Suppressor macrophage treated with lipopolysaccharide for 1 hour (primary cell): ENCODE measurements around the gene TNS3.

Experiments
- DNase-seq, 3 donors: peaks; one replicate each; pipeline ENCODE4 v3.0.0-alpha.2; 2020 to 2022

Gene TNS3

DNA sequence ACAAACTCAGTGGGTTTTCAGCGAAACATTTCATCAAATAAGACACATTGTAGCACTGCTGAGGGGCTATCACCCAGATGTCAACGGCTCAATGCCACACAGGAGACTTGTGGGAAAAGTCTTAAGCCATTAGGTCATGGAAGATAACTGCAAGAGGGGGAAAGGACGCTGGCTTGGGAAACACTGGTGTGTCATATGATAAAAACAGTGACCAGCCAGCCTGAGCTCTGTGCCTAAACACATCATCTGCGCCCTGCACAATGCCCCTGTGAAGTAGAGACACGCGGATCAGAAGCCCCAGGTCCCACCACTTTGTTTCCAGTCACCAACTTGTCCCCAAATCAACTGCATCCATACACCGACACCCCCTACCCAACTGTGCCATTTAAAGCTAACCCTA lies 116.7 kb downstream of the TNS3 start:
- peak in 1 of 3 donors; percentile 52 for DNase-seq

- no peak for DNase-seq
Measured at GRCh38 chr7:47464266-47464665, 117.6 kb downstream of the TNS3 start.

DNA sequence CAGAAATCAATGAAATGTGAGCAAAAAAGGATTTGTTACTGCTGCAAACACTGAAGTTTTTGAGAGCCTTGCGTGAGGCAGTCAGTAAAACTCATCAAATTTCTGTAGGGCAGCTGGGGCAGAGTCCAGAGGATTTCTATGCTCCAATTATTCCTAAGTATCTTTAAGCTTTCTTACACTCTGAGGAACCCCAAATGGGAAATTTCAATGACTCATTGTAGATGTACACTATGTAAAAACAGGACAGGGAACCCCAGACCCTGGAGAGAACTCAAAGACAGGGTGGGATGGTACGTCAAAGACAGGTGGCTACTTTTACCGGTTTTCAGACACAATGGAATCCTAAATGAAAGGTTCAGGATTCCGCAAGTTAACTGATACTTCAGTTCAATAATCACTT lies 120.2 kb downstream of the TNS3 start:
- DNase-seq: peak; percentile 33 to 58 (median 54)

DNA sequence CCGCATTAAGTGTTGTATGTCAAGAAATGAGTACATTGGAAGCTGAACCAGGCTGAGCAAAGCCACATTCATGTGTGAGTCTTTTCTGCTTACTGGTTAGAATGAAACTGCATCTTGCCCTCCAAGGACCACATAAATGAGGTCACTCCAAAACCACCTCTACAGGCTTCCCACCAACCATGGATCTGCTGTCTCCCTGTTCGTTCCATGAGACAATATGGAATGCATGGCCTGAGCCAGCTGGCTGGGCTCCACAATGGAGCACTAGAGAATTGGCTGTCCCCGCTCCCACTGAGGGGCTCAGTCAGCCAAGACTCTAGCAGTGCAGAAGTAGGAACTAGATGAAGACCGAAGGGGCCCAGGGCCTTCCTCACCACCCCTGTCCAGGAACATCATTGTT lies 120.8 kb downstream of the TNS3 start:
- no peak for DNase-seq

GRCh38 chr7:47460251-47460989 lies 121.5 kb downstream of the TNS3 start:
- no peak for DNase-seq

DNA sequence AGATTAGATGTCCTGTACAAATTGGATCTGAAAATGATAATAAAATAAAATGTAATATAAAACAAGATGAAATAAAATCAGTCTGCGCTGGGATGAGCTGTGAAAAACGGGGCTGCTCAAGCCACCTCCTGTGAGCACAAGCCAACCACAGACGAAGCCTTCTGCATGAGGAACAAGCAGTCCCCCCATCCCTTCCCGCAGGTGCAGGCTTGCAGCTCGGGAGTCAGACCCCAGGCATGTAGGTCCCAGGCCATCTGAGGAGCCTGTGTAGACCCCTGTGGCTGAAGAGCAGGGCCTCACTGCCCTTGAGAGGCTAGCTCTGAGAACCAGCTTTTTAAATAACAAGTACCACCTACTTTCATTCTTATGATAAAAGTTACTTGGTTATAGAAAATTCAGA lies 123.4 kb downstream of the TNS3 start:
- DNase-seq: no peak

DNA sequence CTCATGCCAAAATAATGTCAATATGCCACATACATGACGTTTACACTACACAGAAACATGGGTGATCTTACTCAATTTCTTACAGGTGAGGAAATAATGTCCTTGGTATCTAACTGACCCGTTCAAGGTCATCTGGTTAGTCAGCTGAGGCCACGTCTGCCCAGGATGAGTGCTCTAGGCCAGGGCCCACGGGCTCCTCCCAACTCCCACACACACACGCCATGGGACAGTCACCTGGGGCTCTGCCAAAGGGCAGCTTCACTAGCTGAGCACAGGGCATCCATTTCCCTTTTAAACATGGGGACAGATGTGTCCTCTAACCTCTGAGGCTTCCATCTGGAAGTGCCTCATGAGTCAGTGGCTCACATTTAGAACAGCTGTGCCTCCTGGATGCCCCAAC lies 123.9 kb downstream of the TNS3 start:
- peak; percentile 55 to 76 (median 72) for DNase-seq

DNA sequence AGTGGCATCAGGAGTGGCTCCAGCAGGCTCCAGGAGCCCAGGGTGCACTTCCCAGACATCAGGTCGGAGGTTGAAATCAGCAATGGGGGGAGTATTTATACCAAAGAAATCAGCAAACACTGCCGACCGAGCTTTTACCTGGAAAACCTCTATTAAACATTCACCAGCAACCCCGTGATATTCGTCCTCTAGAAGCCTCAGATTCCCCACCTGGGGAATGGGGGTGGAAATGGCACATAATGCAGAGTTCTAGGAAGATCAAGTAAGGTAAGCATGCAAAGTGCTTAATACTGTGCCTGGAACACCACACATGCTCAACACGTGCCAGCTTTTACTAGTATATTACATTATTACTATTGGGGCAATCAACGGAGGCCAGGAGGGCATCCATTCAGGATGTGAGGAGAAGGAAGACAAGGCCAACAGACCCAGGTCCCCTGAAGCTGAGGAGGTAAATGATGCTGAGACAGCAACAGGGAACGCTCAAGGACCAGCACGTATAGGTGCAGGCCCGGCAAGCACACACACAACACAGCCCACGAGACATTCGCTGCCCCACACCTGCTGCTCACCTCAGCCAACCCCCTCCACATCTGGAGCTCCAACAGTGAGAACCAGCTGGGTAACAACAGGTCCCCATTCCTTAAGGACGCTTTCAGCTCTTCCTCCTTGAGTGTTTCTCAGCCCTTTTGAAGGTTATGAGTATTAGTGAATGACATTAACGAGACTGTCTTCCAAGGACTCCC lies 125.5 kb downstream of the TNS3 start:
- no peak for DNase-seq

DNA sequence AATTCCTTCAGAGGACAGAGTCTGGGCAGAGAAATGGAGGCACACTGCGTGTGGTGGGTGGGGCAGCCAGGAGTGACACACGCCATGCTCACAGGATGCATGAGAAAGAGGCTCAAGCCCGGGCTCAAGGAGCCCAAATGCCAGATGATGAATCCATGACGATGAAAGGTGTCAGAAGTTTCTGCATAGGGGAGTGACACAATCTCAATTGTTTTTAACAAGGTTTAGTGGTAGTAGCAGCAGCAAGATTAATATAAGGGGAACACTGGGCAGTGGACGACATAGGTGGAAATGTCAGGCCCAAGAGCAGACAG lies 126.1 kb downstream of the TNS3 start:
- DNase-seq: no peak

DNA sequence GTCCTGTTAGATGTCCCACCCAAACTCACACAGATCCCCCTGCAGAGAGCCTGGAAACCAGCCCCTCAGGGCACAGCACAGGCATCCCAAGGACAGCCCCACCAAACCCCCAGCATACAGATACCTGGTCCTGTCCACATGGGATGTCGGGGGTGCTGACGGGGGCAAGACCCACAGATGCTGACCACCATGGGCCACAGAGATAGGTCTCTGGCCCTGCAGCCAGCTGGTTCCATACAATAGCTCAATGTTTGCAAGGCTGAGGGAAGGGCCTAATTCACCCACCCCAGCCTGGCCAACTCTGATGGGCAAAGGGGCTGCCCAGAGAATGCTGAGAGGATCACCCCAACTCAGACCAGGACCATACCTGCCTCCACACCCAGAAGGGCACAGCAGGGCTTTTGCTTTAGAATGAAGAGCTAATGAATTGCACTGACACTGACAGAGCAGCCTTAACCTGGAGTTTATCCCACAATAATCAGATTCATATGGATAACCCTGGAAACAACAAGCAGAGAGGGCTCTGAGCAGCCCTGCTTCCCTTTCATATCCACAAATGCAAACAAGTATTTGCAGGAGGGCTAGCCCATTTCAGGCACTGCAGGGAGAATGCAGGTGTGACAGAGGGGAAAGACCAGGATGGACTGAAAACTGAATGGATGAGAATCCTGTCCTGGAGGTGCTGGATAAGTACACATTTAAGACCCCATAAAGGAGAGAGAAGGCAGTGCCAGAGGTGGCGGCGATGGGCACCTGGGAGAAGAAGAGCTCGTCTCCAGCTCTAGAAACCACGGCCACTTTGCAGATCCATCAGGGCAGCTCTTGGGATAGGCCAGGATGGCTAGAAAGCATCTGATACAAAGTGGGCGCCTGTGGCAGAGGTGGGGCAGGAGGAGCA lies 126.7 kb downstream of the TNS3 start:
- no peak for DNase-seq

- DNase-seq: peak in 1 of 3 donors; percentile 18
Measured at GRCh38 chr7:47454069-47454973, 127.6 kb downstream of the TNS3 start.

DNA sequence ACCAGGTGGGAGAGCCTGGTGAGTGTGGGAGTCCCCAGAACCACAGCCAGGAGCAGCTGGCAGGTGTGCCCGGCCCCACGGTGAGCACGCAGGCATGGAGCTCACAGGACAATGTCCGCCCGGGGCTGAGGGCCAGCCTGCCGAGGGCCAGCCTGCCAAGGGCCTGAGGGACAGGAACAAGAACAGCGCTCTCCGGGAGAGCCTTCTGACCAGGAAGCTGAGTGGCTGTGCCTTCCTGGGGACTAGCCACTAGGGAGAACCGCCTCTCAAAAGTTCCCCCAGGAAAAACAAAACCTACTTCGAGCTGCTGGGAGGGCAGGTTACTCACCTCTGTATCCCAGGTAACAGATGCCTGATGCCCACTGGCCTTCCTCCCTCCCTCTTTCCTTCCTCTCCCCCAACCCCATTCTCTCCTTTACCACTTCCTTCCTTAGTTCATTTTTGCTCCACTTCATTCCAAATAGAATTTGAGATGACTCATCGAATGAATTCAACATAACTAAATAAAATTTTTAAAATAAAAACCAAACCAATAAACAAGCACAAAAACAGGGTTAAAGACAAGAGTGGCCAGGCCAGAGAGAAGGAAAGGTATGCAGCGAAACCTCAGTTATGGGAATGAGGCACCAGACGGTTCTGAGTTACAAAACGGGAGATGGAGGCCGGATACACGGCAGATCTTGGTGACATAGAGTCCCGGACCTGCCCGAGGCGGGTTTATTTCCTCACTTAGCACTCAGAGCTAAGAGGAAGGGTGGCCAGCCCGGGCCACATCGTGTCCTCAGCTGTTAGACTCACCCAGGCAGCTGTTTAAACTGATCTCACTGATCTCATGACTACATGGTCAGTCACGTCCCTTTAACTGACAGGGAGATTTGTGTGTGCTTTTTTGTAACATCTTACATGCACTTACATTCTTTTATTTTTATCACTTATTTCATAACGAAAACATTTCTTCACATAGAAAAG lies 128.5 kb downstream of the TNS3 start:
- DNase-seq: peak; percentile 96 to 97 (median 96)

- peak in 1 of 3 donors; percentile 25 for DNase-seq
Measured at GRCh38 chr7:47452715-47453092, 129.2 kb downstream of the TNS3 start.

DNA sequence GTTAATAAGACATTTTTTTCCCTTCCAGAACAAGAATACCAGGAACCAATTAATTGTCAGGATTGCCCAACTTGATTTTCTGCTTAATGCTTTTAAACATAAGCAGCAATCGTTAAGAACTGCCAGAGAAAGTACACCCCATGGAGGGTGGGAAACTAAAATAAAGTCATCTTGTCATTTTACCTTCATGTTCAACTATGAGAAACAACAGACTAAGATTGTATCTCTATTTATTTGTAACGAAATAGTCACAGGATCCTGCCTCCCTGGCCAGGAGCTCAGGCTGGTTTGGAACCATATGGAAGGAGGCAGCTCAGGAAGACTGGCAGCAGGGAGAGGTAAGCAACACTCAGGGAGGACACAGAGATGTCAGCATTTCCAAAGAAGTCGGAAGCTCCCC lies 129.6 kb downstream of the TNS3 start:
- no peak for DNase-seq

DNA sequence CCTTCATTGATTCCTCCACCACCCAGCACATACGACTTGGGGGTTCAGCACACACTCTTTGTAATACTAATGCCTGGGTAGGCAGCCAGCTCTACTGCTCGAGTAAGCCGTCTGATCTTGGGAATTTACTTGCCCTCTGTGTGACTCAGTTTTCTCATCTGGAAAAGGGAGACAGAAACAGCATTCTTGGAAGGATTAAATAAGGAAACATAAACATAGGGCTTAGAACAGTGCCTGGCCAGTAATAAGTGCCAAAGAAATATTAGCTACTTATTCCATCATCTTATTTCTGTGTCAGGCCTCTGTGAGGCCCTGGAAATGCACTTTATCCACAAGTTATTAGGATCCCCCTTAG lies 130.1 kb downstream of the TNS3 start:
- DNase-seq: peak in 1 of 3 donors; percentile 17

- DNase-seq: peak; percentile 63 to 72 (median 66)
Measured at GRCh38 chr7:47449810-47450590, 131.9 kb downstream of the TNS3 start.

DNA sequence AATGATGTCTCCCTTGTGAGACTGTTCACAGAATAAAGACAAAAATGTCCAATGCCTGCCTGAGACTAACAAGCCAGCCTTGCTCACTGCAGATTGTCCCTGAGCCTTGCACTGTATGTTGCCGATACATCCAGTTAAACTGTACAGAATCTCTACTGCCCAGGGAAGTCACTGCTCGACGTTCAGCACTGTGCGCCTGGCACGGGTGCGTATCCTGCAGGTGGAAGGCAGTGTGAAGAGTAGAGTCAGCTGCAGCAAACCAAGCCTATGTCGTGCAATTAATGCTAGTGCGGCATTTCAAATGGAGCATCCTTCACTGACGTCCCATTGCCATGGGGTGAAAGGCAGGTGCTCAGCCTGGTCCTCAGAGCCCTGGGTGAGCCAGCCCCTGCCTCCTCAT lies 132.9 kb downstream of the TNS3 start:
- DNase-seq: no peak

GRCh38 chr7:47447621-47448349 lies 134.1 kb downstream of the TNS3 start:
- DNase-seq: no peak

- no peak for DNase-seq
Measured at GRCh38 chr7:47446871-47447466, 134.9 kb downstream of the TNS3 start.
